ENCODE data around the gene SLC6A9. TPM values are rescaled to one million over a fixed set of nuclear protein-coding genes. Genes with fewer than 3 reads are reported as not detected.

SLC6A9 gene
- total RNA-seq, 2 experiments from 2014 or later, result 7.4 to 7.9 TPM

GRCh38 chr1:43969416-43969745 lies 61.9 kb downstream of the SLC6A9 start:
- Mint-ChIP-seq H3K36me3 (peaks cover 13% of the 10 kb centered on the region), H3K27ac (no peak overlapping the region), H3K27me3 (no peaks in the 10 kb centered on the region), H3K4me3 (peak overlapping the region; percentile 95), H3K4me1 (ENCODE audit: low read depth) (peaks cover 29% of the 10 kb centered on the region), H3K9me3 (no peaks in the 10 kb centered on the region)
- ChIA-PET POLR2A (interaction anchor here (0.7 to 2.6 kb wide), 2 partner anchors 23 to 35 kb away, joined by 3 to 7 read pairs; partner anchors contain the start of genes ARTN and IPO13), CTCF (interaction anchor here (1.0 to 2.6 kb wide), 5 partner anchors 19 to 58 kb away, joined by 3 to 12 read pairs (median 3); partner anchors contain the start of gene IPO13)
- intact Hi-C loops (cut with micrococcal nuclease), result loop anchor here (1.0 kb wide), 1 partner anchor 23 kb away; the partner anchor contains the start of gene IPO13
- no peak for DNase-seq

- peaks cover 13% of the 10 kb centered on the region for H3K36me3 Mint-ChIP-seq
- no peaks in the 10 kb centered on the region for H3K27me3 Mint-ChIP-seq
- peaks cover 20% of the 10 kb centered on the region for H3K4me1 Mint-ChIP-seq (ENCODE audit: low read depth)
- DNase-seq, result peak; percentile 30
- CTCF ChIA-PET, result interaction anchor here (2.6 kb wide), 1 partner anchor 22 kb away, joined by 12 read pairs; the partner anchor contains the start of gene IPO13
- H3K4me3 Mint-ChIP-seq, result no peak overlapping the region
- H3K9me3 Mint-ChIP-seq, result no peaks in the 10 kb centered on the region
- POLR2A ChIA-PET, result no interaction called here
- intact Hi-C loops (cut with micrococcal nuclease), result no loop called here
- H3K27ac Mint-ChIP-seq, result no peak overlapping the region
These were observed 62.8 kb downstream of the SLC6A9 start for GRCh38 chr1:43968348-43968948.

DNA sequence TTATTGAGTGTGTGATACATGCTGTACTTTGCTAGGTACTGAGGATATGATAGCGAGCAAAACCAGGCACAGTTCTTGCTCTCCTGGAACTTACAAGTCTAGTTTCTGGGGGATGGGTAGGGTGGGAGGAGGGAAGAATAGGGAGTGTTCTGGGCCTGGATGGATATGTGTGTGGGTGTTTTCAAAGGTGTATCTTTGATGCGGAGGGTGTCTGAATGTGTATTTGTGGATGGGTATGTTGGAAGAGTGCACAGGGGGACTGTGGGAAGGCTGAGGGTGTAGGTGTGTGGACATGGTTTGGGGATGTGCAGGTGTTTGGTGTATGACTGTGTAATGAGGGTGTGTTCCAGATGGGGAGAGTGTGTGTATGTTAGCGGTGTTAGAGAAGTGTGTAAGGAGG lies 65.9 kb downstream of the SLC6A9 start:
- CTCF ChIA-PET, result no interaction called here

GRCh38 chr1:43963890-43964289 lies 67.4 kb downstream of the SLC6A9 start:
- Mint-ChIP-seq H3K27ac (no peak overlapping the region), H3K36me3 (peaks cover 9% of the 10 kb centered on the region), H3K4me3 (no peak overlapping the region), H3K27me3 (no peaks in the 10 kb centered on the region), H3K9me3 (no peaks in the 10 kb centered on the region), H3K4me1 (ENCODE audit: low read depth) (no peaks in the 10 kb centered on the region)
- no peak for DNase-seq
- POLR2A ChIA-PET, result no interaction called here
- CTCF ChIA-PET, result interaction anchor here (1.3 to 1.5 kb wide), 2 partner anchors 11 to 29 kb away, joined by 3 to 4 read pairs; partner anchors contain the start of gene ATP6V0B
- intact Hi-C loops (cut with micrococcal nuclease), result no loop called here

More for the DNA sequence above, 65.9 kb downstream of the SLC6A9 start:
- Mint-ChIP-seq H3K4me1 (ENCODE audit: low read depth) (peaks cover 8% of the 10 kb centered on the region), H3K27ac (no peak overlapping the region), H3K9me3 (no peaks in the 10 kb centered on the region), H3K4me3 (no peak overlapping the region), H3K27me3 (no peaks in the 10 kb centered on the region), H3K36me3 (peaks cover 9% of the 10 kb centered on the region)
- intact Hi-C loops (cut with micrococcal nuclease), result no loop called here
- POLR2A ChIA-PET, result no interaction called here
- DNase-seq, result no peak

DNA sequence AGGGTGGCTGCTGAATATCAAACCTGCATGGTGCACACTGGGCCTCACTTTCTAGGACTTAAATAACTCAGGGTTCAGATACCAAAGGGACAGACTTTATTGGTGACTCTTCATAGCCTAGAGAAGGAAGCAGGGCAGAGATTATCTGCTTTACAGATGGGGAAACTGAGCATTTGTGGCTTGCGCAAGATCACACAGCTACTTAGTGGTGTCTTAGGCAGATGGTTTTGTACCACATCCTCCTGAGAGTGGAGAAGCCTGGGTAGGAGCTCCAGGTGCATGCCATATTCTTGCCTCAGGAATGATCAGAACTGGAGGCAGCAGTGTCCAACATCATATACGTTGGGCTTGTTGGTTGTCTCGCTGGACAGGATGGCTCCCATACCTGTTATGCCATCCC lies 68.3 kb downstream of the SLC6A9 start:
- Mint-ChIP-seq H3K9me3 (no peaks in the 10 kb centered on the region), H3K27me3 (no peaks in the 10 kb centered on the region), H3K36me3 (peaks cover 9% of the 10 kb centered on the region), H3K27ac (no peak overlapping the region), H3K4me1 (ENCODE audit: low read depth) (no peaks in the 10 kb centered on the region), H3K4me3 (no peak overlapping the region)
- DNase-seq, result no peak
- ChIA-PET CTCF (interaction anchor here (1.5 kb wide), 1 partner anchor 28 kb away, joined by 4 read pairs; no protein-coding TSS in a partner anchor), POLR2A (no interaction called here)
- intact Hi-C loops (cut with micrococcal nuclease), result no loop called here

DNA sequence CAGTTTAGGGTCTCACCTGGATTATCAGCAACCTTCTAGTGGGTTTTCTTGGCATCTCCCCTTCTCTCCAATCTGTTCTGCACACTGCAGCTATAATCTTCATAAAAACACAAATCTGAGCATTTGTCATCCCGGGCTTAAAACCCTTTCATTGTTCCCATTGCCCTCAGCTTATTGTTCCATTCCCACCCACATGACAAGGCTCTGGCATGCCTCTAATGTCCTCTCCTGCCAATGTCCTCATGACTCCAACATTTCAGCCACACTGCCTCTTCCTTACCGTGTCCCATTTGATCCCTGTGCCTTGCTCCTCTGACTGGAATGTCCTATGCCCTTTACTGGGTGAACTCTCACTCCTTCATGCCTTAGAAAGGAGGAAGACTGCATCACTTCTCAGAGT lies 68.9 kb downstream of the SLC6A9 start:
- Mint-ChIP-seq H3K4me3 (no peak overlapping the region), H3K36me3 (peaks cover 9% of the 10 kb centered on the region), H3K4me1 (ENCODE audit: low read depth) (no peaks in the 10 kb centered on the region), H3K27me3 (no peaks in the 10 kb centered on the region), H3K27ac (no peak overlapping the region), H3K9me3 (no peaks in the 10 kb centered on the region)
- no peak for DNase-seq
- CTCF ChIA-PET, result no interaction called here
- intact Hi-C loops (cut with micrococcal nuclease), result no loop called here
- POLR2A ChIA-PET, result no interaction called here

GRCh38 chr1:43961692-43962091 lies 69.6 kb downstream of the SLC6A9 start:
- no peak for DNase-seq
- ChIA-PET CTCF (no interaction called here), POLR2A (no interaction called here)
- H3K4me3 Mint-ChIP-seq, result no peak overlapping the region
- intact Hi-C loops (cut with micrococcal nuclease), result no loop called here
- H3K4me1 Mint-ChIP-seq (ENCODE audit: low read depth), result no peaks in the 10 kb centered on the region
- no peaks in the 10 kb centered on the region for H3K27me3 Mint-ChIP-seq
- no peak overlapping the region for H3K27ac Mint-ChIP-seq
- peaks cover 8% of the 10 kb centered on the region for H3K36me3 Mint-ChIP-seq
- H3K9me3 Mint-ChIP-seq, result no peaks in the 10 kb centered on the region

GRCh38 chr1:43960798-43961197 lies 70.5 kb downstream of the SLC6A9 start:
- CTCF ChIA-PET, result no interaction called here
- H3K9me3 Mint-ChIP-seq, result no peaks in the 10 kb centered on the region
- intact Hi-C loops (cut with micrococcal nuclease), result no loop called here
- DNase-seq, result no peak
- H3K4me1 Mint-ChIP-seq (ENCODE audit: low read depth), result no peaks in the 10 kb centered on the region
- POLR2A ChIA-PET, result no interaction called here
- no peaks in the 10 kb centered on the region for H3K27me3 Mint-ChIP-seq
- peaks cover 6% of the 10 kb centered on the region for H3K36me3 Mint-ChIP-seq
- H3K4me3 Mint-ChIP-seq, result no peak overlapping the region
- H3K27ac Mint-ChIP-seq, result no peak overlapping the region

DNA sequence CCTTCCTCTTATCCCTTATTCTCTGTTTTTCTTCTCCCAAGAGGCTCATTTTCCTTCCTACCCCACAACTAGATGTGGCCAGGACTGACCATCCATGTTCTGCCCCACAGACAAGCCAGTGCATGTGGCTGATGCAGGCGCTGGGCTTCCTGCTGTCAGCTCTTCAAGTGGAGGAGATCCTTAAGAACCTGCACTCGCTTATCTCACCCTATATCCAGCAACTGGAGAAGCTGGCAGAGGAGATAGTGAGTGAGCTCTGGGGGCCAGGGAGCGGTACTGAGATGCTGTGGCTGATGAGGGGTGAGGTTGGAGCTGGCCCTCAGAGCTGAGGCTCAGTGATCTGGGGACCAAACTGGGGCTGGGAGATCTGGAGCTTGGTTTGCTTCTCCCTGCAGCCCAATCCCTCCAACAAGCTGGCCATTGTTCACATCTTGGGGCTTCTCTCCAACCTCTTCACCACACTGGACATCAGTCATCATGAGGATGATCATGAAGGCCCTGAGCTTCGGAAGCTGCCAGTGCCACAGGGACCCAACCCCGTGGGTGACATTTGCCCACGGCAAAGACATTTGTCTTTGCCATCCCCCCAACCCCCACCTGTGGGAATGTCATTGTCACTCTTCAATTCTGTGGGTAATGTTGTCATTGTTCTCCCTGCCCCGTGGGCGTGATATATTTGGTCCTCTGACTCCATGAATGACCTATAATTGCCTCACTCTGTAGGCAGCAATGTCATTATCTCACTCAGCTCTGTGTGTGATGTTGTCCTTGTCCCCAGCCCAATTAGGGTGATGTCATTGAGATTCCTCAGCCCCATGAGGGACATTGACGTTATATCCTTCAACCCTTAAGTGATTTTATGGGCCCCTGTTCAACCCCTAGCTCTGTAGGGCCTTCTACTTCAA lies 72.7 kb downstream of the SLC6A9 start:
- DNase-seq, result no peak
- ChIA-PET CTCF (interaction anchor here (1.9 kb wide), 1 partner anchor 24 kb away, joined by 9 read pairs; no protein-coding TSS in a partner anchor), POLR2A (interaction anchor here (1.8 kb wide), 1 partner anchor 8 kb away, joined by 5 read pairs; no protein-coding TSS in a partner anchor)
- intact Hi-C loops (cut with micrococcal nuclease), result no loop called here
- Mint-ChIP-seq H3K36me3 (peaks cover 6% of the 10 kb centered on the region), H3K4me3 (no peak overlapping the region), H3K27ac (no peak overlapping the region), H3K9me3 (no peaks in the 10 kb centered on the region), H3K4me1 (ENCODE audit: low read depth) (no peaks in the 10 kb centered on the region), H3K27me3 (no peaks in the 10 kb centered on the region)

DNA sequence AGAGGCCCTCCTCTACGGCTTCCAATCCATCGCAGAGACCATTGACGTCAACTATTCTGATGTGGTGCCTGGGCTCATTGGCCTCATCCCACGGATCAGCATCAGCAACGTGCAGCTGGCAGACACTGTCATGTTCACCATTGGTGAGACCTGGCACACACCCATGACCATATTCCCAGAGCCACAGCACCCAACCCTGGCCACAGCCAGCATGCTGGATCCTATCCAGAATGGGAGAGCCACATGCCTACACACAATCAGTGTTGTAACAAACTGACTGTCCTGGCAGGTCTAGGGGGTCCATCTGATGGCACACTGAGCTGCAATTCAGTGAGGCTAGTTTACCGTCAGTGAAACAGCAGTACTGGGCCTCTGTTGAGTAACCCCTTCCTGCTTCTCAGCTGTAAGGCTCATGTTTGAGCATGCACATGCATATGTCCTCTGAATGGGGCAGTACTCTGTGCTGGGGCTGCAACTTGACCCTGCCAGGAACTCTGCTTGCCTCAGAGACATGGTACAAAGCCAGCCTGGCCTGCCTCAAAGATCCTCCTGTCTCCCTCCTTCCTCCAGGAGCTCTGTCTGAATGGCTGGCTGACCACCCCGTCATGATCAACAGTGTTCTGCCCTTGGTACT lies 73.7 kb downstream of the SLC6A9 start:
- POLR2A ChIA-PET, result no interaction called here
- Mint-ChIP-seq H3K4me3 (no peak overlapping the region), H3K4me1 (ENCODE audit: low read depth) (no peaks in the 10 kb centered on the region), H3K36me3 (peaks cover 6% of the 10 kb centered on the region), H3K27ac (no peak overlapping the region), H3K27me3 (no peaks in the 10 kb centered on the region), H3K9me3 (no peaks in the 10 kb centered on the region)
- intact Hi-C loops (cut with micrococcal nuclease), result no loop called here
- CTCF ChIA-PET, result interaction anchor here (1.9 to 2.7 kb wide), 2 partner anchors 23 kb away, joined by 9 to 14 read pairs; partner anchors contain the start of gene ARTN
- no peak for DNase-seq

DNA sequence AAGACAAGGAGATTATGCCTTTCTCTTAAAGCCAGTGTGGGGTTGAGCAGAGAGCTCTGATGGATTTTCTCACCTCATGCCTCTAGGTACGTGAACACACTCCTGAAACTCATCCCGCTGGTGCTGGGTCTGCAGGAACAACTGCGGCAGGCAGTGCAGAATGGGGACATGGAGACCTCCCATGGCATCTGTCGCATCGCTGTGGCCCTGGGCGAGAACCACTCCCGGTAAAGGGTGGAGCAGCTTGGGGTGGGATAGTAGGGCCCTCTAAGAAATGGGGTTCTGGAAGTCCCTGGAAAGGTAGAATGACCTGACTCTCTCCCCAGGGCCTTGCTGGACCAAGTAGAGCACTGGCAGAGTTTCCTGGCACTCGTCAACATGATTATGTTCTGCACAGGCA lies 75.0 kb downstream of the SLC6A9 start:
- no peak for DNase-seq
- ChIA-PET POLR2A (no interaction called here), CTCF (interaction anchor here (2.7 kb wide), 1 partner anchor 22 kb away, joined by 14 read pairs; the partner anchor contains the start of gene ARTN)
- Mint-ChIP-seq H3K9me3 (no peaks in the 10 kb centered on the region), H3K4me3 (no peak overlapping the region), H3K36me3 (peaks cover 2% of the 10 kb centered on the region), H3K27me3 (no peaks in the 10 kb centered on the region), H3K27ac (no peak overlapping the region), H3K4me1 (ENCODE audit: low read depth) (peaks cover 2% of the 10 kb centered on the region)
- intact Hi-C loops (cut with micrococcal nuclease), result no loop called here

- H3K4me3 Mint-ChIP-seq, result no peak overlapping the region
- CTCF ChIA-PET, result no interaction called here
- no peaks in the 10 kb centered on the region for H3K9me3 Mint-ChIP-seq
- peaks cover 9% of the 10 kb centered on the region for H3K4me1 Mint-ChIP-seq (ENCODE audit: low read depth)
- H3K27me3 Mint-ChIP-seq, result no peaks in the 10 kb centered on the region
- peaks cover 3% of the 10 kb centered on the region for H3K36me3 Mint-ChIP-seq
- POLR2A ChIA-PET, result no interaction called here
- DNase-seq, result no peak
- intact Hi-C loops (cut with micrococcal nuclease), result no loop called here
- H3K27ac Mint-ChIP-seq, result no peak overlapping the region
These were observed 77.2 kb downstream of the SLC6A9 start for GRCh38 chr1:43954036-43954435.

Data from activated CD4-positive, alpha-beta memory T cell treated with anti-CD3 and anti-CD28 coated beads for 36 hours (primary cell).